Retinal pigment epithelial cell (primary cell): ENCODE data around the gene EPHB1.

Experiments
- DNase-seq: peaks from one replicate; pipeline ENCODE4 v3.0.0-alpha.2; 2010; ENCODE audit warnings: low read depth
- H3K4me3 ChIP-seq: 2 replicates; pipeline ENCODE4 v1.5.1; 2011; ENCODE audit warnings: mild to moderate bottlenecking, low read length, control low read depth, moderate library complexity
- CTCF ChIP-seq: conservative IDR thresholded peaks from 2 replicates; pipeline ENCODE4 v1.5.1; 2011; ENCODE audit warnings: low read depth, low read length, control low read depth, inconsistent platforms

The EPHB1 gene

GRCh38 chr3:135155228-135155627 lies 360.2 kb downstream of the EPHB1 start:
- no peak overlapping the region for H3K4me3 ChIP-seq
- no peak for DNase-seq
- no peak for TF ChIP-seq CTCF

GRCh38 chr3:135155791-135156190 lies 360.7 kb downstream of the EPHB1 start:
- no peak for DNase-seq
- no peak overlapping the region for H3K4me3 ChIP-seq
- no peak for TF ChIP-seq CTCF

GRCh38 chr3:135157045-135157740 lies 362.1 kb downstream of the EPHB1 start:
- no peak for DNase-seq
- no peak overlapping the region for H3K4me3 ChIP-seq
- no peak for TF ChIP-seq CTCF

- DNase-seq: no peak
- H3K4me3 ChIP-seq: no peak overlapping the region
- TF ChIP-seq CTCF: no peak
Observed at GRCh38 chr3:135158520-135158919, 363.5 kb downstream of the EPHB1 start.

GRCh38 chr3:135159681-135160247 lies 364.7 kb downstream of the EPHB1 start:
- DNase-seq: no peak
- H3K4me3 ChIP-seq: no peak overlapping the region
- no peak for TF ChIP-seq CTCF

GRCh38 chr3:135161425-135161824 lies 366.4 kb downstream of the EPHB1 start:
- no peak overlapping the region for H3K4me3 ChIP-seq
- no peak for DNase-seq
- TF ChIP-seq CTCF: no peak

- H3K4me3 ChIP-seq: no peak overlapping the region
- no peak for DNase-seq
Observed at GRCh38 chr3:135163701-135164100, 368.6 kb downstream of the EPHB1 start.

More at GRCh38 chr3:135163701-135164100, 368.6 kb downstream of the EPHB1 start:
- no peak for TF ChIP-seq CTCF
